ENCODE measurements around the gene USF3.

DNA sequence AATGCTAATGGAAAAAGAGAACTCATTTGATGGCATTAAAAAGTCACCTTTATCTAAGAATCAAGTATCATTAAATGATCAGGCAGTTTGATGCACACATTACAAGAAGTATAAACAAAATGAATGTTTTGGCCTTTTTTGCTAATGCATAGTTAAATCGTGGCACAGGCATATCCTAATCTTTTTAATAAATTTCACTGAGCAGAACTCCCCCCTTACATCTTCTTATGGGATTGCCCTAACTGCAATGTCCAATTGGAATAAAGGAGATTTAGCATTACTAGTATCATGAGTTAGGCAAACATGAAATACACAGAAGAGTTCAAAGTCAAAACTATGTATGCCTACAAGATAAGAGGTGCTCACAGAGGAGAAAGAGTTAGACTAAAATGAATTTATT is 32.7 kb downstream of the USF3 start:
- TF ChIP-seq CTCF (IDR thresholded peaks at IDR 0.05), result no peak
- no peak for TF ChIP-seq POLR2AphosphoS5 (IDR thresholded peaks at IDR 0.05)
- no peak for TF ChIP-seq POLR2A (IDR thresholded peaks at IDR 0.05)

All from breast epithelium (tissue), 3 donors.